Measurements from ENCODE around the gene PBX1. TPM values are rescaled to one million over a fixed set of nuclear protein-coding genes. Genes with fewer than 3 reads are reported as not detected.

The PBX1 gene
- polyA plus RNA-seq, 1 donor (not counting 4 experiments of a cell fraction or from before 2014, with no cell fraction given) = 2.2 TPM

DNA sequence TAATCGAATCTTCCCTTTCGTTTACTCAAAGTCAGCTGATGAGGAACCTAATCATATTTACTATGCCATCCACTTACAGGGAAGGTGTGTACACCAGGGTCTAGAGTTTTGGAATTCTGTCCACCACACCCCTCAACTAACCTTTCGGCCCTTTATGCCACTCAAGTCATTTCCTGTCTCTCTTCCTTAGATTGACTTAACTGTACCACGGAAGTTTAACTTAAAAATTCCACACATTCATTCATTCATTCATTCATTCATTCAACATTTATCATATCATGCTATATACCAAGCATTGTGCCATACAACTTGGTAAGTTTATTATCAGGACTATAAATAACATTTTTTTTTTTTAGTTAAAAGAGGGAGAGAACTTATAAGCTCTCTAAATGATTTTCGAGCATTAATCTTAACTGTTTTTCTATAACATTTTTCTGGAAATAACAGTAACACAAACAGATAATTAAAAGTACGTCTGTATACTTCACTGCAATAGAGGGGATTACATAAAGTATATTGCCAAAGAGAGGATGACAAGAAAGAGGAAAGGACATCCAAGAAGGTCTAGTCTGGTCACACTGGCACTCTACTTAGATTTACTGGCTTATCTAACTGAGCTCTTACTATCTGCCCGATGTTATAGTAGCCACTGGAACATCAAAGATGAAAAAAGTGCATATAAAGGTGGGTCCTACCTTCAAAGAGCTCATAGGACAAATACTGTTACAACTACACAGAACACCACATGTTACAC is 243.7 kb downstream of the PBX1 start:
- TF ChIP-seq EZH2 (IDR thresholded peaks at IDR 0.05; ENCODE audit: low read length) = no peak
- TF ChIP-seq, protein P1, sequence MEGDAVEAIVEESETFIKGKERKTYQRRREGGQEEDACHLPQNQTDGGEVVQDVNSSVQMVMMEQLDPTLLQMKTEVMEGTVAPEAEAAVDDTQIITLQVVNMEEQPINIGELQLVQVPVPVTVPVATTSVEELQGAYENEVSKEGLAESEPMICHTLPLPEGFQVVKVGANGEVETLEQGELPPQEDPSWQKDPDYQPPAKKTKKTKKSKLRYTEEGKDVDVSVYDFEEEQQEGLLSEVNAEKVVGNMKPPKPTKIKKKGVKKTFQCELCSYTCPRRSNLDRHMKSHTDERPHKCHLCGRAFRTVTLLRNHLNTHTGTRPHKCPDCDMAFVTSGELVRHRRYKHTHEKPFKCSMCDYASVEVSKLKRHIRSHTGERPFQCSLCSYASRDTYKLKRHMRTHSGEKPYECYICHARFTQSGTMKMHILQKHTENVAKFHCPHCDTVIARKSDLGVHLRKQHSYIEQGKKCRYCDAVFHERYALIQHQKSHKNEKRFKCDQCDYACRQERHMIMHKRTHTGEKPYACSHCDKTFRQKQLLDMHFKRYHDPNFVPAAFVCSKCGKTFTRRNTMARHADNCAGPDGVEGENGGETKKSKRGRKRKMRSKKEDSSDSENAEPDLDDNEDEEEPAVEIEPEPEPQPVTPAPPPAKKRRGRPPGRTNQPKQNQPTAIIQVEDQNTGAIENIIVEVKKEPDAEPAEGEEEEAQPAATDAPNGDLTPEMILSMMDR (optimal IDR thresholded peaks at IDR 0.05 in 1 of 3, IDR thresholded peaks at IDR 0.05 in 1 of 3, conservative IDR thresholded peaks at IDR 0.05 in 1 of 3; ENCODE audit: extremely low read depth in 1 of 3, insufficient read depth in 2 of 3, low read length in 3 of 3) = no peak
- Histone ChIP-seq H3K9me3 (ENCODE audit: control insufficient read depth, low read depth, low read length) (no peaks in the 10 kb centered on the region), H4K20me1 (ENCODE audit: control insufficient read depth, extremely low read depth, insufficient read depth, low read length) (no peaks in the 10 kb centered on the region), H3K4me2 (ENCODE audit: control insufficient read depth, extremely low read depth, insufficient read depth, low read depth, low read length) (no peak overlapping the region), H3K27me3 (ENCODE audit: control insufficient read depth, extremely low read depth, insufficient read depth, low read length) (no peaks in the 10 kb centered on the region), H2AFZ (ENCODE audit: control insufficient read depth, low read length) (no peak overlapping the region), H3K79me2 (ENCODE audit: control insufficient read depth, insufficient read depth, low read length) (no peaks in the 10 kb centered on the region), H3K4me1 (ENCODE audit: control insufficient read depth, extremely low read depth, insufficient read depth, low read length) (no peaks in the 10 kb centered on the region), H3K9me1 (ENCODE audit: control insufficient read depth, extremely low read depth, insufficient read depth, low read length) (no peaks in the 10 kb centered on the region), H3K36me3 (ENCODE audit: control insufficient read depth in 2 of 2, extremely low read depth in 1 of 2, insufficient read depth in 2 of 2, low read length in 2 of 2) (no peaks in the 10 kb centered on the region), H3K4me3 (ENCODE audit: control insufficient read depth in 2 of 3, extremely low read depth in 1 of 3, insufficient read depth in 2 of 3, low read depth in 1 of 3, low read length in 3 of 3) (no peak overlapping the region), H3K9ac (ENCODE audit: control insufficient read depth, extremely low read depth, insufficient read depth, low read length) (no peak overlapping the region), H3K27ac (ENCODE audit: control insufficient read depth, insufficient read depth, low read length) (no peak overlapping the region)
- dilution Hi-C loops (cut with MboI; ENCODE audit: extremely low pct_ligation_motif_present, low sequenced_read_pairs) = no loop called here
- no peak for FAIRE-seq
- DNase-seq (ENCODE audit: low read depth, low spot score) = no peak

DNA sequence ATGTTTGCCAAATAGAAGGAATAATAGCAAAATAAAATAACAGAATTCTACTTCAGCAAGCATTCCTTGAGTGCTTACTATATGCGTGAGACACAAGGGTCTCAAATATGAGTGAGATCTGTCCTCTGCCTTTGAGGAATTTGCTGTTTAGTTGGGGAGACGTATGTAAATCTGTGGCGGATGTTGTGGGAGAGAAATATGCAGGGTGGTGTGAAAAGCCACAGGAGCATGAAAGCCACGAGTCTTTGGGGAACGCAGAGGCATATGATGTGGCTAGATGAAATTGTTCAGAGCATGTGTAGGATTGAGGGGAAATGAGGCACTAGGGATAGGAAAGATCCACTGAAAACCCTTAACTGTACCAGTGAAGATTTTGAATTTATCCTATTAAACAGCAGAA is 244.4 kb downstream of the PBX1 start:
- Histone ChIP-seq H3K79me2 (ENCODE audit: control insufficient read depth, insufficient read depth, low read length) (no peaks in the 10 kb centered on the region), H2AFZ (ENCODE audit: control insufficient read depth, low read length) (no peak overlapping the region), H4K20me1 (ENCODE audit: control insufficient read depth, extremely low read depth, insufficient read depth, low read length) (no peaks in the 10 kb centered on the region), H3K4me1 (ENCODE audit: control insufficient read depth, extremely low read depth, insufficient read depth, low read length) (no peaks in the 10 kb centered on the region), H3K4me2 (ENCODE audit: control insufficient read depth, extremely low read depth, insufficient read depth, low read depth, low read length) (no peak overlapping the region), H3K4me3 (ENCODE audit: control insufficient read depth in 2 of 3, extremely low read depth in 1 of 3, insufficient read depth in 2 of 3, low read depth in 1 of 3, low read length in 3 of 3) (no peak overlapping the region), H3K27ac (ENCODE audit: control insufficient read depth, insufficient read depth, low read length) (no peak overlapping the region), H3K36me3 (ENCODE audit: control insufficient read depth in 2 of 2, extremely low read depth in 1 of 2, insufficient read depth in 2 of 2, low read length in 2 of 2) (no peaks in the 10 kb centered on the region), H3K9me3 (ENCODE audit: control insufficient read depth, low read depth, low read length) (no peaks in the 10 kb centered on the region), H3K9me1 (ENCODE audit: control insufficient read depth, extremely low read depth, insufficient read depth, low read length) (no peaks in the 10 kb centered on the region), H3K27me3 (ENCODE audit: control insufficient read depth, extremely low read depth, insufficient read depth, low read length) (no peaks in the 10 kb centered on the region), H3K9ac (ENCODE audit: control insufficient read depth, extremely low read depth, insufficient read depth, low read length) (no peak overlapping the region)
- dilution Hi-C loops (cut with MboI; ENCODE audit: extremely low pct_ligation_motif_present, low sequenced_read_pairs) = no loop called here
- TF ChIP-seq EZH2 (IDR thresholded peaks at IDR 0.05; ENCODE audit: low read length) = no peak
- TF ChIP-seq, protein P1 (optimal IDR thresholded peaks at IDR 0.05 in 1 of 3, IDR thresholded peaks at IDR 0.05 in 1 of 3, conservative IDR thresholded peaks at IDR 0.05 in 1 of 3; ENCODE audit: extremely low read depth in 1 of 3, insufficient read depth in 2 of 3, low read length in 3 of 3) = no peak
- DNase-seq (ENCODE audit: low read depth, low spot score) (no peak), FAIRE-seq (no peak)
